ENCODE results near the gene GRIP1. TPM values are rescaled to one million over a fixed set of nuclear protein-coding genes. Genes with fewer than 3 reads are reported as not detected.

The GRIP1 gene
- total RNA-seq, 1 donor from 2014 or later: 9.1 TPM

GRCh38 chr12:66403746-66404145 lies 275.1 kb downstream of the GRIP1 start:
- H3K4me1 Mint-ChIP-seq (ENCODE audit: unreplicated experiment): peaks cover 5% of the 10 kb centered on the region
- H3K4me3 Mint-ChIP-seq (ENCODE audit: unreplicated experiment): no peak overlapping the region
- no peaks in the 10 kb centered on the region for H3K9me3 Mint-ChIP-seq (ENCODE audit: unreplicated experiment)
- TF ChIP-seq, protein P1, sequence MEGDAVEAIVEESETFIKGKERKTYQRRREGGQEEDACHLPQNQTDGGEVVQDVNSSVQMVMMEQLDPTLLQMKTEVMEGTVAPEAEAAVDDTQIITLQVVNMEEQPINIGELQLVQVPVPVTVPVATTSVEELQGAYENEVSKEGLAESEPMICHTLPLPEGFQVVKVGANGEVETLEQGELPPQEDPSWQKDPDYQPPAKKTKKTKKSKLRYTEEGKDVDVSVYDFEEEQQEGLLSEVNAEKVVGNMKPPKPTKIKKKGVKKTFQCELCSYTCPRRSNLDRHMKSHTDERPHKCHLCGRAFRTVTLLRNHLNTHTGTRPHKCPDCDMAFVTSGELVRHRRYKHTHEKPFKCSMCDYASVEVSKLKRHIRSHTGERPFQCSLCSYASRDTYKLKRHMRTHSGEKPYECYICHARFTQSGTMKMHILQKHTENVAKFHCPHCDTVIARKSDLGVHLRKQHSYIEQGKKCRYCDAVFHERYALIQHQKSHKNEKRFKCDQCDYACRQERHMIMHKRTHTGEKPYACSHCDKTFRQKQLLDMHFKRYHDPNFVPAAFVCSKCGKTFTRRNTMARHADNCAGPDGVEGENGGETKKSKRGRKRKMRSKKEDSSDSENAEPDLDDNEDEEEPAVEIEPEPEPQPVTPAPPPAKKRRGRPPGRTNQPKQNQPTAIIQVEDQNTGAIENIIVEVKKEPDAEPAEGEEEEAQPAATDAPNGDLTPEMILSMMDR (IDR thresholded peaks at IDR 0.05): no peak
- no peaks in the 10 kb centered on the region for H3K36me3 Mint-ChIP-seq (ENCODE audit: unreplicated experiment)
- no peak overlapping the region for H3K27ac Mint-ChIP-seq (ENCODE audit: unreplicated experiment)
- H3K27me3 Mint-ChIP-seq (ENCODE audit: unreplicated experiment): no peaks in the 10 kb centered on the region
- DNase-seq (ENCODE audit: extremely low spot score, unreplicated experiment): no peak

DNA sequence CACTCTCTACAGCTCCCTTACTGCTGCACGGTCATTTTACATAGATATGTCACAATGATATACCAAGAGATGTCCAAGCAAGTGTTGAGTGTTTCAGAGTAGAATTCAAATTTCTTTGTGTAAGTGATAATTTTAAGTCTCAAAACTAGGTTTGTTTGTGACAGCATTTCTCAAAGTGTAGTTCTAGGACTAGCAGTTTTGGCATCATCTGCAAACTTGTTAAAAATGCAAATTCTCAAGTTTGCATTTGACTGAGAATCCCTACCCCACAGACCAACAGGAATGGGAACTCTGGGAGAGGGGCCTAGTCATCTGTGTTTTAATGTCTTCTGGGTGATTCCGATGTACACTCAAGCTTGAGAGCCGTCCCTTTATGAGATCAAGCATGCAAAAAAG lies 279.0 kb downstream of the GRIP1 start:
- Mint-ChIP-seq H3K4me3 (ENCODE audit: unreplicated experiment) (no peak overlapping the region), H3K4me1 (ENCODE audit: unreplicated experiment) (no peaks in the 10 kb centered on the region), H3K9me3 (ENCODE audit: unreplicated experiment) (no peaks in the 10 kb centered on the region), H3K27me3 (ENCODE audit: unreplicated experiment) (no peaks in the 10 kb centered on the region), H3K36me3 (ENCODE audit: unreplicated experiment) (no peaks in the 10 kb centered on the region), H3K27ac (ENCODE audit: unreplicated experiment) (no peak overlapping the region)
- no peak for DNase-seq (ENCODE audit: extremely low spot score, unreplicated experiment)
- TF ChIP-seq, protein P1 (IDR thresholded peaks at IDR 0.05): no peak

GRCh38 chr12:66398931-66399910 lies 279.7 kb downstream of the GRIP1 start:
- Mint-ChIP-seq H3K4me3 (ENCODE audit: unreplicated experiment) (no peak overlapping the region), H3K9me3 (ENCODE audit: unreplicated experiment) (no peaks in the 10 kb centered on the region), H3K4me1 (ENCODE audit: unreplicated experiment) (no peaks in the 10 kb centered on the region), H3K27me3 (ENCODE audit: unreplicated experiment) (no peaks in the 10 kb centered on the region), H3K27ac (ENCODE audit: unreplicated experiment) (no peak overlapping the region), H3K36me3 (ENCODE audit: unreplicated experiment) (no peaks in the 10 kb centered on the region)
- TF ChIP-seq, protein P1 (IDR thresholded peaks at IDR 0.05): no peak
- DNase-seq (ENCODE audit: extremely low spot score, unreplicated experiment): no peak

DNA sequence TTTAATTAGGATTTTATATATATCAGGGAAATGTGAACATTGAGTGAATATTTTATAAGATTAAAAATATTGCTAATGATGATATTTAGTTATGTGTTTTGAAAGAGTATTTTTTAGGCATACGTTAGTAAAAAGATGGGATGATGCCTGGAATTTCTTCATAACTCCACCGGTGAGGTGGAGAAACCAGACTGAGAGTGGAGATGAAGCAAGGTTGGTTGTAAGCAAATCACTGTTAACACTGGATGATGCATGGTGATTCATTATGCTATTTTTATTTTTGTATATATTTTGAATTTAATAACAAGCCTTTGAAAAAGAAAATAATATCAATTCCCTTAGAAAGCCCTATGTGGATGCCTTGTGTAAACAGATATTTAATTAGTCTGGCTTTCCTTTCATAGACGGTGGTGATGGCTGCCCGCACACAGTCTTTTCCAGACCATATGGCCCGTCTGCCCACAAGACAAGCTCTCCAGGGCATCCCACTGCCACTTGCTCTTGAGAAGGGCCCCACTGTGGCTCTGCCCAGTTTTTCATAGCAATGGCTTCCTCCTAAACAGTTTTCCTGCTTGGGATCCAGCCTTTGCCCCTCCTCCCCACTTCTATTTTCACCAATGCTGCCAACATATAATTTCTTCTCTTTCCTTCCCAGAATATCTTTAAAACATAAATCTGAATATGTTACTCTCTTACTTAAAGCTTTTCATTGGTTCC lies 281.1 kb downstream of the GRIP1 start:
- DNase-seq (ENCODE audit: extremely low spot score, unreplicated experiment): no peak
- TF ChIP-seq, protein P1 (IDR thresholded peaks at IDR 0.05): no peak
- Mint-ChIP-seq H3K4me1 (ENCODE audit: unreplicated experiment) (no peaks in the 10 kb centered on the region), H3K4me3 (ENCODE audit: unreplicated experiment) (no peak overlapping the region), H3K36me3 (ENCODE audit: unreplicated experiment) (no peaks in the 10 kb centered on the region), H3K9me3 (ENCODE audit: unreplicated experiment) (no peaks in the 10 kb centered on the region), H3K27ac (ENCODE audit: unreplicated experiment) (no peak overlapping the region), H3K27me3 (ENCODE audit: unreplicated experiment) (no peaks in the 10 kb centered on the region)

DNA sequence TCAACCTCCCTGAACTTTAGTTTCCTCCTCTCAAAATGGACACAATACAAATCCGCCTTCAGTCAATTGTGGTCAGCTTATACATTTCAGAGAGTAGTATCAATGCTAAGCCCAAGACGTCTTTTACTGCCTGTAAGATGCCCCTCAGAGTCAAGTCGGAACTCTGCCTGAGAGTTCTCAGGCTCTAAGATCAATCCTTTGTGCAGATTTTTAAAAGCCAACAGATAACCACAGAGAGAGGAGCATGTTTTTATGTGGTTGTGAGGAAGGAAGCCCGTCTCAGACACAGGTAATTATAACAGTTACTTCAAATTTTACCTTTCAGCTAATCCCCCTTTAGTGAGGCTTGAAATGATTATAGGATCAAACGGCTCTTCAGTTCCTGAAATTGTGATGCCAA lies 285.0 kb downstream of the GRIP1 start:
- Mint-ChIP-seq H3K27me3 (ENCODE audit: unreplicated experiment) (no peaks in the 10 kb centered on the region), H3K4me3 (ENCODE audit: unreplicated experiment) (no peak overlapping the region), H3K9me3 (ENCODE audit: unreplicated experiment) (no peaks in the 10 kb centered on the region), H3K27ac (ENCODE audit: unreplicated experiment) (no peak overlapping the region), H3K4me1 (ENCODE audit: unreplicated experiment) (peaks cover 2% of the 10 kb centered on the region), H3K36me3 (ENCODE audit: unreplicated experiment) (no peaks in the 10 kb centered on the region)
- no peak for DNase-seq (ENCODE audit: extremely low spot score, unreplicated experiment)
- TF ChIP-seq, protein P1 (IDR thresholded peaks at IDR 0.05): no peak
